Smooth muscle cell (in vitro differentiated cells): ENCODE data around the gene CIC. TPM values are rescaled to one million over a fixed set of nuclear protein-coding genes. Genes with fewer than 3 reads are reported as not detected.
"Not testable (repeated sequence)": the region's sequence is repeated elsewhere in the genome, so short reads cannot be mapped to it uniquely, and the experiment has no call there.

Source experiments
- DNase-seq: peaks from one replicate; lab custom pipeline; 2025; ENCODE audit not compliant: unreplicated experiment; lab: John Stamatoyannopoulos, UW
- H2AFZ ChIP-seq: fragments of 200-600 bp; sonication (generic); 2 replicates; pipeline ENCODE4 v1.6.0; 2016; ENCODE audit warnings: antibody characterized with exemption, low read depth, mild to moderate bottlenecking
- H3F3A ChIP-seq: fragments of 200-600 bp; sonication (generic); 2 replicates; pipeline ENCODE4 v1.6.0; 2017; ENCODE audit warnings: antibody characterized with exemption, low read depth
- H3K27ac ChIP-seq: fragments of 200-600 bp; sonication (generic); 2 replicates; pipeline ENCODE4 v1.5.1; 2016; ENCODE audit warnings: low read depth, mild to moderate bottlenecking
- H3K27me3 ChIP-seq: fragments of 200-600 bp; sonication (generic); 2 replicates; pipeline ENCODE4 v1.6.1; 2016; ENCODE audit warnings: low read depth, mild to moderate bottlenecking
- H3K36me3 ChIP-seq: fragments of 200-600 bp; sonication (generic); 2 replicates; pipeline ENCODE4 v1.5.1; 2016; ENCODE audit warnings: low read depth
- H3K4me1 ChIP-seq: fragments of 200-600 bp; sonication (generic); 2 replicates; pipeline ENCODE4 v1.5.1; 2016; ENCODE audit warnings: low read depth
- H3K4me2 ChIP-seq: fragments of 200-600 bp; sonication (generic); 2 replicates; pipeline ENCODE4 v1.6.0; 2016; ENCODE audit warnings: mild to moderate bottlenecking
- H3K4me3 ChIP-seq: fragments of 200-600 bp; sonication (generic); 2 replicates; pipeline ENCODE4 v1.5.1; 2016; ENCODE audit warnings: mild to moderate bottlenecking
- H3K79me2 ChIP-seq: fragments of 200-600 bp; sonication (generic); 2 replicates; pipeline ENCODE4 v1.6.0; 2016; ENCODE audit warnings: low read depth, mild to moderate bottlenecking
- H3K9ac ChIP-seq: fragments of 200-600 bp; sonication (generic); 2 replicates; pipeline ENCODE4 v1.6.0; 2016; ENCODE audit warnings: low read depth
- H3K9me3 ChIP-seq: fragments of 200-600 bp; sonication (generic); replicated peaks from 2 replicates; pipeline ENCODE4 v1.5.1; 2016; ENCODE audit warnings: low read depth
- H4K20me1 ChIP-seq: fragments of 200-600 bp; sonication (generic); 2 replicates; pipeline ENCODE4 v1.6.0; 2016; ENCODE audit warnings: low read depth
- WGBS: methylation state at CpG from one replicate; pipeline ENCODE4 v1.1.7; 2016; ENCODE audit warnings: low lambda C conversion rate; 5-methylcytosine and 5-hydroxymethylcytosine counted together
- polyA plus RNA-seq: library from polyadenylated mRNA; unstranded; fragments of >200 nt; fragmentation: Nextera tagmentation; extraction: Ambion mirVana; gene quantifications from 2 replicates; pipeline ENCODE4 v1.2.1, GENCODE V29; 2016
- total RNA-seq: library from RNA; depleted of rRNA; stranded (reverse); fragments of >200 nt; gene quantifications from 2 replicates; pipeline ENCODE4 v1.2.3, GENCODE V29; 2014
- TF ChIP-seq, protein P1 (sequence below): fragments of 200-600 bp; sonication (generic); IDR thresholded peaks from 2 replicates; pipeline ENCODE4 v1.5.1; 2017; ENCODE audit warnings: borderline replicate concordance, mild to moderate bottlenecking, antibody characterized with exemption; ENCODE audit not compliant: insufficient read depth, poor library complexity, severe bottlenecking

CIC gene
- total and polyA plus RNA-seq, 2 experiments from 2014 or later: 12.6 to 18.4 TPM

GRCh38 chr19:42254850-42255765 lies 13.9 kb upstream of the CIC start, which contains the start of gene ERF:
Gene ERF, minus strand, starts transcription at chr19:42255128. Its CDS starts 129 bp downstream, at chr19:42254999.
- H3K9ac ChIP-seq: peak within 1 kb of the TSS; percentile 98
- peaks cover 48% of the 10 kb centered on the region for H3K79me2 ChIP-seq
- WGBS: 2% methylated on average over 9 of the region's 75 CpGs

GRCh38 chr19:42255766-42256745 lies 13.0 kb upstream of the CIC start:
- Histone ChIP-seq H2AFZ (peak overlapping the region; percentile 97), H3F3A (peaks cover 5% of the 10 kb centered on the region), H3K27me3 (no peaks in the 10 kb centered on the region), H3K4me2 (peak overlapping the region; percentile 100), H3K9me3 (no peaks in the 10 kb centered on the region), H3K4me3 (peak overlapping the region; percentile 98), H3K27ac (peak overlapping the region; percentile 97), H3K36me3 (no peaks in the 10 kb centered on the region), H4K20me1 (peaks cover 25% of the 10 kb centered on the region), H3K4me1 (peaks cover 23% of the 10 kb centered on the region), H3K79me2 (peaks cover 39% of the 10 kb centered on the region), H3K9ac (peak overlapping the region; percentile 59)
- TF ChIP-seq, protein P1, sequence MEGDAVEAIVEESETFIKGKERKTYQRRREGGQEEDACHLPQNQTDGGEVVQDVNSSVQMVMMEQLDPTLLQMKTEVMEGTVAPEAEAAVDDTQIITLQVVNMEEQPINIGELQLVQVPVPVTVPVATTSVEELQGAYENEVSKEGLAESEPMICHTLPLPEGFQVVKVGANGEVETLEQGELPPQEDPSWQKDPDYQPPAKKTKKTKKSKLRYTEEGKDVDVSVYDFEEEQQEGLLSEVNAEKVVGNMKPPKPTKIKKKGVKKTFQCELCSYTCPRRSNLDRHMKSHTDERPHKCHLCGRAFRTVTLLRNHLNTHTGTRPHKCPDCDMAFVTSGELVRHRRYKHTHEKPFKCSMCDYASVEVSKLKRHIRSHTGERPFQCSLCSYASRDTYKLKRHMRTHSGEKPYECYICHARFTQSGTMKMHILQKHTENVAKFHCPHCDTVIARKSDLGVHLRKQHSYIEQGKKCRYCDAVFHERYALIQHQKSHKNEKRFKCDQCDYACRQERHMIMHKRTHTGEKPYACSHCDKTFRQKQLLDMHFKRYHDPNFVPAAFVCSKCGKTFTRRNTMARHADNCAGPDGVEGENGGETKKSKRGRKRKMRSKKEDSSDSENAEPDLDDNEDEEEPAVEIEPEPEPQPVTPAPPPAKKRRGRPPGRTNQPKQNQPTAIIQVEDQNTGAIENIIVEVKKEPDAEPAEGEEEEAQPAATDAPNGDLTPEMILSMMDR: no peak
- no peak for DNase-seq
- WGBS: 12% methylated on average over 38 of the region's 38 CpGs

More at GRCh38 chr19:42254850-42255765, 13.9 kb upstream of the CIC start, which contains the start of gene ERF:
- Histone ChIP-seq H2AFZ (peak within 1 kb of the TSS; percentile 97), H3K9me3 (no peaks in the 10 kb centered on the region), H4K20me1 (peaks cover 35% of the 10 kb centered on the region), H3K4me2 (peak within 1 kb of the TSS; percentile 100), H3K36me3 (no peaks in the 10 kb centered on the region), H3F3A (peaks cover 5% of the 10 kb centered on the region), H3K4me3 (peak within 1 kb of the TSS; percentile 98), H3K27ac (peak within 1 kb of the TSS; percentile 97), H3K4me1 (peaks cover 23% of the 10 kb centered on the region), H3K27me3 (no peaks in the 10 kb centered on the region)
- TF ChIP-seq, protein P1: no peak
- peak; percentile 87 for DNase-seq

DNA sequence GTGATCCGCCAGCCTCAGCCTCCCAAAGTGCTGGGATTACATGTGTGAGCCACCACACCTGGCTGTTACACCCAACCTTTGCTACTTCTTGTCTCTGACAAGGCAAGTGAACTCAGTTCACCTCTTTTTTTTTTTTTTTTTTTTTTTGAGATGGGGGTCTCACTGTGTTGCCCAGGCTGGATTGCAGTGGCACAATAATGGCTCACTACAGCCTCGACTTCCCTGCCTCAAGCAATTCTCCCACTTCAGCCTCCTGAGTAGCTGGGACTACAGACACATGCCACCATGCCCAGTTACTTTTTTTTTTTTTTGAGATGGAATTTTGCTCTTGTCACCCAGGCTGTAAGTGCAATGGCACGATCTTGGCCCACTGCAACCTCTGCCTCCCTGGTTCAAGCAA lies 11.2 kb upstream of the CIC start:
- H2AFZ ChIP-seq, H3K9ac ChIP-seq, H3K4me3 ChIP-seq, H3K27me3 ChIP-seq, H3K9me3 ChIP-seq, H3K27ac ChIP-seq, H3K4me2 ChIP-seq, DNase-seq, H3K4me1 ChIP-seq, H3K36me3 ChIP-seq, H3F3A ChIP-seq, H4K20me1 ChIP-seq: not testable (repeated sequence)
- H3K79me2 ChIP-seq: peaks cover 21% of the 10 kb centered on the region
- WGBS: 93% methylated on average over 3 of the region's 3 CpGs

DNA sequence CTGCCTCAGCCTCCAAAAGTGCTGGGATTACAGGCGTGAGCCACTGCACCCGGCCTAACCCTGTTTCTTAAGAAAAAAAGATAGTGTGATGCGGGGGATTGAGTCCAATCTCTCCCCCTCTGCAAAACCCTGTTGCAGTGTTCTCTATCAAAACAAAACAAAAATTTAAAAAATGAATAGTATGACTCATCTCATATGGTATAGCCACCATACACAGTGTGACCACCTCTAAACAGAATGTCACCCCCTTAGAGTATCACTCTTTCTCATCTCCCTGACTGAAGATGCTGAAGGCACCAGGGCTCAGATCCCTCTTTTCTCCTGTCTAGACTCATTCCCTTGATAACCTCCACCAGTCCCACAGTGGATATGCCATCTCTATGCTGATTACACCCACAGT lies 7.3 kb upstream of the CIC start:
- Histone ChIP-seq H3K36me3 (no peaks in the 10 kb centered on the region), H3F3A (peaks cover under 1% of the 10 kb centered on the region), H3K4me3 (no peak overlapping the region), H3K9me3 (no peaks in the 10 kb centered on the region), H3K4me1 (peaks cover under 1% of the 10 kb centered on the region), H3K27ac (no peak overlapping the region), H3K4me2 (no peak overlapping the region), H3K9ac (no peak overlapping the region), H4K20me1 (no peaks in the 10 kb centered on the region), H2AFZ (no peak overlapping the region), H3K79me2 (no peaks in the 10 kb centered on the region), H3K27me3 (no peaks in the 10 kb centered on the region)
- TF ChIP-seq, protein P1: no peak
- DNase-seq: no peak
- 92% methylated on average over 3 of the region's 3 CpGs for WGBS

GRCh38 chr19:42266105-42266504 lies 2.9 kb upstream of the CIC start:
- not testable (repeated sequence) for H3F3A ChIP-seq, H3K36me3 ChIP-seq, H4K20me1 ChIP-seq, H3K9me3 ChIP-seq, H3K9ac ChIP-seq, DNase-seq, H2AFZ ChIP-seq, H3K27ac ChIP-seq, H3K4me2 ChIP-seq, H3K4me3 ChIP-seq, H3K27me3 ChIP-seq
- peaks cover 17% of the 10 kb centered on the region for H3K79me2 ChIP-seq
- peaks cover 18% of the 10 kb centered on the region for H3K4me1 ChIP-seq
- WGBS: 95% methylated on average over 4 of the region's 4 CpGs
